SK-N-SH (cell line): ENCODE measurements around the gene RPS6KA2. TPM values are rescaled to one million over a fixed set of nuclear protein-coding genes. Genes with fewer than 3 reads are reported as not detected.

Experiments
- CTCF ChIA-PET: fragments of 300-600, 350-600 bp; formaldehyde crosslinking; extraction: SDS; loops from one replicate; lab custom pipeline; 2021; lab: Yijun Ruan, JAX
- POLR2A ChIA-PET: fragments of 350-600 bp; sonication (Branson Sonifier 250); formaldehyde crosslinking; extraction: SDS; loops from one replicate; lab custom pipeline; 2020; ENCODE audit warnings: antibody characterized with exemption, inconsistent platforms; lab: Yijun Ruan, JAX
- DNase-seq: peaks from one replicate; pipeline ENCODE4 v3.0.0; 2012
- H2AFZ ChIP-seq: fragments of 200-600 bp; sonication (generic); 2 replicates; pipeline ENCODE4 v1.8.1; 2016; ENCODE audit warnings: antibody characterized with exemption, mild to moderate bottlenecking, low read depth
- H3F3A ChIP-seq: fragments of 200-600 bp; sonication (generic); replicated peaks from 2 replicates; pipeline ENCODE3; 2016; ENCODE audit warnings: antibody characterized with exemption, mild to moderate bottlenecking; ENCODE audit not compliant: insufficient read depth
- H3K27ac ChIP-seq, 2 experiments: fragments of 200-500 bp in 1 of 2; fragments of 200-600 bp in 1 of 2; sonication (Bioruptor generic) in 1 of 2; sonication (generic), shearing (Covaris generic) in 1 of 2; 2 replicates each; pipeline versions ENCODE4 v1.5.1 to v1.6.1; 2014 to 2016; ENCODE audit warnings: low read depth in 2 of 2, inconsistent platforms in 1 of 2, low read length in 1 of 2, mild to moderate bottlenecking in 1 of 2, mixed read lengths in 1 of 2
- H3K27me3 ChIP-seq: fragments of 200-600 bp; sonication (generic), shearing (Covaris generic); 2 replicates; pipeline ENCODE4 v1.6.1; 2016; ENCODE audit warnings: mixed run types; ENCODE audit not compliant: insufficient read depth
- H3K36me3 ChIP-seq, 2 experiments: fragments of 200-500 bp in 1 of 2; fragments of 200-600 bp in 1 of 2; sonication (Bioruptor generic) in 1 of 2; sonication (generic) in 1 of 2; replicated peaks in 1 of 2; 2 replicates each; pipeline versions ENCODE3 to v1.5.1; 2014 to 2016; ENCODE audit warnings: low read length in 1 of 2, mild to moderate bottlenecking in 1 of 2; ENCODE audit not compliant: insufficient read depth in 2 of 2, control insufficient read depth in 1 of 2
- H3K4me1 ChIP-seq, 2 experiments: fragments of 200-500 bp in 1 of 2; fragments of 200-600 bp in 1 of 2; sonication (Bioruptor generic) in 1 of 2; sonication (generic), shearing (Covaris generic) in 1 of 2; 2 replicates each; pipeline versions ENCODE4 v1.5.1 to v1.6.1; 2014 to 2016; ENCODE audit warnings: low read depth in 1 of 2, low read length in 1 of 2, mixed run types in 1 of 2; ENCODE audit not compliant: insufficient read depth in 2 of 2, control insufficient read depth in 1 of 2
- H3K4me2 ChIP-seq: fragments of 200-600 bp; sonication (generic), shearing (Covaris generic); 2 replicates; pipeline ENCODE4 v1.6.1; 2017; ENCODE audit warnings: mixed run types
- H3K4me3 ChIP-seq, 2 experiments: fragments of 200-500 bp in 1 of 2; fragments of 200-600 bp in 1 of 2; sonication (Bioruptor generic) in 1 of 2; sonication (generic), shearing (Covaris generic) in 1 of 2; 2 replicates each; pipeline versions ENCODE4 v1.5.1 to v1.8.1; 2014 to 2016; ENCODE audit warnings: low read depth in 2 of 2, inconsistent platforms in 1 of 2, low read length in 1 of 2, mild to moderate bottlenecking in 1 of 2, mixed read lengths in 1 of 2, moderate library complexity in 1 of 2
- H3K79me2 ChIP-seq: fragments of 200-600 bp; sonication (generic); 2 replicates; pipeline ENCODE4 v1.8.1; 2017; ENCODE audit warnings: mild to moderate bottlenecking; ENCODE audit not compliant: insufficient read depth
- H3K9ac ChIP-seq: fragments of 200-600 bp; sonication (generic); 2 replicates; pipeline ENCODE4 v1.6.1; 2017; ENCODE audit warnings: mixed run types
- H3K9me2 ChIP-seq: fragments of 200-600 bp; sonication (generic); 2 replicates; pipeline ENCODE4 v1.6.1; 2017; ENCODE audit warnings: mixed run types
- H3K9me3 ChIP-seq: fragments of 200-600 bp; sonication (generic); 2 replicates; pipeline ENCODE4 v1.6.1; 2017; ENCODE audit warnings: mixed run types, mild to moderate bottlenecking, moderate library complexity
- H4K20me1 ChIP-seq: fragments of 200-600 bp; sonication (generic); 2 replicates; pipeline ENCODE4 v1.6.1; 2017; ENCODE audit warnings: mild to moderate bottlenecking, mixed run types; ENCODE audit not compliant: insufficient read depth
- CHD2 ChIP-seq: fragments of 150-350 bp; IDR thresholded peaks from 2 replicates; pipeline ENCODE4 v1.6.1; 2018; ENCODE audit warnings: low read length; ENCODE audit not compliant: partially characterized antibody
- EP300 ChIP-seq, 2 experiments: IDR thresholded peaks; 2 replicates each; pipeline versions ENCODE4 v1.4.0 to v1.6.1; 2012; ENCODE audit warnings: borderline replicate concordance in 1 of 2, low read depth in 1 of 2, low read length in 1 of 2
- FOXM1 ChIP-seq: IDR thresholded peaks from 2 replicates; pipeline ENCODE4 v1.4.0; 2012; ENCODE audit warnings: low read depth, mild to moderate bottlenecking
- GABPA ChIP-seq: IDR thresholded peaks from 2 replicates; pipeline ENCODE4 v1.4.0; 2012; ENCODE audit warnings: low read depth, mild to moderate bottlenecking
- GATA2 ChIP-seq: sonication (generic); formaldehyde crosslinking; IDR thresholded peaks from 2 replicates; pipeline ENCODE4 v1.5.0; 2020; ENCODE audit warnings: mild to moderate bottlenecking, missing genetic modification reagents
- MAX ChIP-seq: IDR thresholded peaks from 2 replicates; pipeline ENCODE4 v1.4.0; 2012; ENCODE audit warnings: low read depth
- NRF1 ChIP-seq: IDR thresholded peaks from 2 replicates; pipeline ENCODE4 v1.6.1; 2012; ENCODE audit warnings: low read depth, mild to moderate bottlenecking, low read length
- RCOR1 ChIP-seq: fragments of 150-350 bp; IDR thresholded peaks from 2 replicates; pipeline ENCODE4 v1.6.1; 2017; ENCODE audit warnings: antibody characterized with exemption, low read length
- RFX5 ChIP-seq: IDR thresholded peaks from 2 replicates; pipeline ENCODE4 v1.6.1; 2012; ENCODE audit warnings: mild to moderate bottlenecking, improper control_type of control experiment, low read length
- RXRA ChIP-seq: IDR thresholded peaks from 2 replicates; pipeline ENCODE4 v1.4.0; 2012; ENCODE audit warnings: low read depth, mild to moderate bottlenecking, borderline replicate concordance
- TCF12 ChIP-seq: IDR thresholded peaks from 2 replicates; pipeline ENCODE4 v1.4.0; 2012
- WGBS: methylation state at CpG from one replicate; pipeline ENCODE4 v1.1.6; 2017; ENCODE audit warnings: low lambda C conversion rate; 5-methylcytosine and 5-hydroxymethylcytosine counted together
- polyA plus RNA-seq, 3 experiments: library from polyadenylated mRNA; depleted of rRNA; stranded (reverse); fragments of >200 nt; gene quantifications; 2 replicates each; pipeline ENCODE4 v1.2.3, GENCODE V29; 2012
- TF ChIP-seq, protein P1 (sequence below): fragments of 200-600 bp; sonication (generic); IDR thresholded peaks from 2 replicates; pipeline ENCODE4 v1.6.1; 2017; ENCODE audit warnings: antibody characterized with exemption, mild to moderate bottlenecking, moderate library complexity
- TF ChIP-seq, protein P2 (sequence below): IDR thresholded peaks from 2 replicates; pipeline ENCODE4 v1.4.0; 2012; ENCODE audit warnings: low read depth, borderline replicate concordance

Gene RPS6KA2
- polyA plus RNA-seq, 1 of the 3 experiments (the other 2 are of a cell fraction): 59.5 TPM

GRCh38 chr6:166437661-166438060, 189.4 kb downstream of the RPS6KA2 start (continued):
- TF ChIP-seq, protein P1, sequence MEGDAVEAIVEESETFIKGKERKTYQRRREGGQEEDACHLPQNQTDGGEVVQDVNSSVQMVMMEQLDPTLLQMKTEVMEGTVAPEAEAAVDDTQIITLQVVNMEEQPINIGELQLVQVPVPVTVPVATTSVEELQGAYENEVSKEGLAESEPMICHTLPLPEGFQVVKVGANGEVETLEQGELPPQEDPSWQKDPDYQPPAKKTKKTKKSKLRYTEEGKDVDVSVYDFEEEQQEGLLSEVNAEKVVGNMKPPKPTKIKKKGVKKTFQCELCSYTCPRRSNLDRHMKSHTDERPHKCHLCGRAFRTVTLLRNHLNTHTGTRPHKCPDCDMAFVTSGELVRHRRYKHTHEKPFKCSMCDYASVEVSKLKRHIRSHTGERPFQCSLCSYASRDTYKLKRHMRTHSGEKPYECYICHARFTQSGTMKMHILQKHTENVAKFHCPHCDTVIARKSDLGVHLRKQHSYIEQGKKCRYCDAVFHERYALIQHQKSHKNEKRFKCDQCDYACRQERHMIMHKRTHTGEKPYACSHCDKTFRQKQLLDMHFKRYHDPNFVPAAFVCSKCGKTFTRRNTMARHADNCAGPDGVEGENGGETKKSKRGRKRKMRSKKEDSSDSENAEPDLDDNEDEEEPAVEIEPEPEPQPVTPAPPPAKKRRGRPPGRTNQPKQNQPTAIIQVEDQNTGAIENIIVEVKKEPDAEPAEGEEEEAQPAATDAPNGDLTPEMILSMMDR: no peak
- TF ChIP-seq RXRA (no peak), GATA2 (CRISPR knock-in tag) (no peak), GABPA (no peak), TCF12 (no peak), CHD2 (no peak), RCOR1 (no peak), MAX (no peak), NRF1 (no peak)
- TF ChIP-seq, protein P2, sequence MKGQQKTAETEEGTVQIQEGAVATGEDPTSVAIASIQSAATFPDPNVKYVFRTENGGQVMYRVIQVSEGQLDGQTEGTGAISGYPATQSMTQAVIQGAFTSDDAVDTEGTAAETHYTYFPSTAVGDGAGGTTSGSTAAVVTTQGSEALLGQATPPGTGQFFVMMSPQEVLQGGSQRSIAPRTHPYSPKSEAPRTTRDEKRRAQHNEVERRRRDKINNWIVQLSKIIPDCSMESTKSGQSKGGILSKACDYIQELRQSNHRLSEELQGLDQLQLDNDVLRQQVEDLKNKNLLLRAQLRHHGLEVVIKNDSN: no peak

DNA sequence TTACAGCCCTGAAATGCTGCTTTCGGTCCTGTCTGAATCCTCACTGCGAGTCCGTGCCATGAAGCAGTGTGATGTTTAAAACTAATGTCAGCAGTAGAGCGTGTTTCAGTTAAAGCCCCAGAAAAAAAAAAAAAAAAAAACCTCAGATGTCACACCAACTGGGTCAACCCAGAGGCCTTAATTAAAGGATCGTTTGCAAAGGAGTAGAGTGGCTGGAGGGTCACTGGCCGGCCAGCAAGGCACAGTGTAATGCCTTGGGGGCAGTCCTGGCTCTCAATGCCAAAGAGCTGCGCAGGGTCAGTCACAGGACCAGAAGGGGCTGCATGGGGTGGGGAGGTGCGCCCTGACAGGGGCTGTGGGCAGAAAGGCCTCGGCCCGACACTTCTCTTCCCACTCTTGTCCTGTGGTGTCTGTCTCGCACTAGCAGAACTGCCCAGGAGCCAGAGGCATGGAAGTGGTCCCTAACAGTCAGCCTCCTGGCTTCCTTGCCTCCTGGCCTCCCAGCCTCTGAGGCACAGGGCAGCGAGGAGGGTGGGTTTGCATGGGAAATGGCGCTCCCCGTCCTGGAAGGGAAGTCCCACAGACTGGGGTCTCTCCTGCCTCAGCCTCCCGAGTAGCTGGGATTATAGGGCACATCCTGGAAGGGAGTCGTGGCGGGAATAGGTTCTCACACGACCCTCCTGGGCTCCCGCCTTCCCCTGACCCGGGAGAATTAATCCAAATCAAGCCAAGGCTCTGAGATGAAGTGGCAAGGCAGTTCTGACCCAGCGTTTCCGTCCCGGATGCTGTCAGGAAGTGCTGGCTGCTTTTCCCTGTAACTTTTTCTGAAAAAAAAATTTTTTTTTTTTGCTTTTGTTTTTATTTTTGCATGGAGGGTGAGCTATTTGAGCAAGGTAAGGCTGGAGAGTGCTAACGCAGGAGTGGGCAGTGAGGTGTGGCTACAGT, 190.6 kb downstream of the RPS6KA2 start:
- H3K27ac ChIP-seq: peak overlapping the region in 1 of 2 experiments; percentile 80; a peak in 2 of 4 replicates
- POLR2A ChIA-PET: interaction anchor here (1.6 kb wide), 1 partner anchor 191 kb away, joined by 8 read pairs; the partner anchor contains the start of gene RPS6KA2
- 93% methylated on average over 24 of the region's 24 CpGs for WGBS

More for the DNA sequence above, 190.6 kb downstream of the RPS6KA2 start:
- Histone ChIP-seq H2AFZ (no peak overlapping the region), H3K36me3 (peaks cover 11 to 52% of the 10 kb centered on the region in 2 experiments), H3K4me3 (no peak overlapping the region), H3K9me2 (no peaks in the 10 kb centered on the region), H4K20me1 (no peaks in the 10 kb centered on the region), H3F3A (no peaks in the 10 kb centered on the region), H3K27me3 (no peaks in the 10 kb centered on the region), H3K4me1 (peaks cover 0 to 51% of the 10 kb centered on the region in 2 experiments; a peak in 2 of 4 replicates), H3K4me2 (no peak overlapping the region), H3K79me2 (no peaks in the 10 kb centered on the region), H3K9ac (no peak overlapping the region), H3K9me3 (no peaks in the 10 kb centered on the region)
- CTCF ChIA-PET: interaction anchor here (0.8 to 2.8 kb wide), 10 partner anchors 29 to 330 kb away, joined by 3 to 11 read pairs (median 4); no protein-coding TSS in a partner anchor
- peak; percentile 48 for DNase-seq
- TF ChIP-seq FOXM1 (no peak), EP300 (IDR thresholded peaks at IDR 0.05; ENCODE audit: borderline replicate concordance in 1 of 2, low read depth in 1 of 2, low read length in 1 of 2) (no peak), RFX5 (no peak)
